ENCODE data around the gene ENOX1.
A peak's percentile ranks its signal among the peaks of the same experiment; 100 is the strongest.

The ENOX1 gene

DNA sequence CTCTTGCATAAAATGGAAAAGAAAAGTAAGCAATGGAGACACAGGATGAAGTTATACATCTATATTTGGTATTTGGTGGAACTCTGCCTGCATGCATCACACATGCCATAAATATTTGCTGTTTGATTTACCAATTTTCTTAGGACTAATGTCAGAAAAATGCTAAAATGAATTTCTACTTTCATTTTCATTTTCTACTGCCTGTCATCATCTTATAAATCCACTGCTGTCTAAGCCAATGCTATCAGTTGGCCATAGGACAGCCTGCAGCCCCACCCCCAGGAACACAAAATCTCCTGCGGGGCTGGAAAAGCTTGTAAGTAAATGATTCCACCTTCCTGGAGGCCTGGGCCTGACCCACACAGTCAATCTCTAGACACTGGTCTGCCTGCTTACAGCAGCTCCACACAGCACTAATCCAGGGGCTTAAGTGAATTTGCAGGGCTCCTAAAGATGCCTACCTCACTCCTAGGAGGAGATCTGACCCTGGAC, 122.0 kb downstream of the ENOX1 start:
- DNase-seq, result no peak

DNA sequence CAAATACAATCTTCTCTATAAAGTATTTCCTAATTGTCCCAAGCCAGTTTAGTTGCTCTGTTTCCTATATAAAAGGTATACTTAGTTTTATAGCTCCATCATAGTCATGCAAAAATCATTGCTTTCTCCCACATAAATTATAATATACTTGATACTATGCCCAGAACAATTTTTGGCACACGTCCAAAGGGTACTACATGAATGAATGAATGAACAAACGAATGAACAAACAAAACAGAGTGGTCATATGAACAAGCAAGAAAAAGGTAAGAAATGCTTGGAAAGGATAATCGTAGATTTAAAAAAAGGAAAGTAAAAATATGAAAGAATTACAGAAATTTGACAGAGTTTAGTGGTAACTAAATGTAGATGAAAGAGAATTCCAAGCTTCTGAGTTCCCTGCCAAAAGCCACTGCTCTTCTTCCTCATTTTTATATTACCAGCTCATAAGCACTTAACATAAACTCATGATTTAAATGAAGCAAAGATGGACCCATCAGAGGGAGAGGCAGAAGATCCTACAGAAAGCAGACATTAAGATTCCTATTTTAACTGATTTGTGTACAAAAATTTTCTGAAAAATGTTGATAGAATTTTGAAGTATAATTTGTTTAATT, 123.2 kb downstream of the ENOX1 start:
- no peak for DNase-seq

DNA sequence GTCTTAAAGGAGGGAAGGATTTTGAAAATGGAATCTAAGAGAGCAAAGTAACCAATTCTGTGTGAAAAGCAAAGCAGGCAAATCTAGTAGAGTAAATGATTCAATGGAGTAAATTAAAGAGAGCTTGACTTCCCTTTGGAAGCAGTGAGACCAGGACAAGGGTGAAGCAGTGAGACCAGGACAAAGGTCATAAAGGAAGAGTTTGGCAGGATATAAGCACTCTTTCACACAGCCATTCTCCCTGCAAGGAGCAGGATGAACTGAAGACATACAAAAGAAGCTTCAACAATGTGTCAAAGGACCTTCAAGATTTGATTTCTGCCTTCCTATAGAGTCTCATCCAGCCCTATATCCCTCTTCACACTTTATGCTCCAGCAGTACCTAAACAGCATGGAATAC, 123.8 kb downstream of the ENOX1 start:
- no peak for DNase-seq

- DNase-seq, result no peak
Observed at GRCh38 chr13:43661161-43661830, 125.5 kb downstream of the ENOX1 start.

DNA sequence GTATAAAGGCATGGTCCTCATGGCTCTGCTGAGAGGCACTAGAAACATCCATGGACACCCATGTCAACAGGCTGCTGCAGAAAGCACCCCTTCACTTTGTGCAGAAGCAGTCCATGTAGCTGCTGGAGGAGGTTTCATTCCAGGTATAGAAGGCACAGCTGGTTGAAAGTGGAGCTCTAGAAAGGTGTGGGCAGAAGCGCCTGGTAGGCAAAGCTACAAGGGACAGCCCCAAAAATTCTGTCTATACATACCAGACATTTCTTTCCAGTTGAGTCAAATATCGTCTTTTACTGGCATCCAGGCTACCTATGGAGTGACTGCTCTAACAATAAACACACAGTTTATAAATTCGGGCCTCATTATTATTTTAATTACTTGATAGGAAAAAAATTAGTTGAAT, 129.3 kb downstream of the ENOX1 start:
- no peak for DNase-seq

DNA sequence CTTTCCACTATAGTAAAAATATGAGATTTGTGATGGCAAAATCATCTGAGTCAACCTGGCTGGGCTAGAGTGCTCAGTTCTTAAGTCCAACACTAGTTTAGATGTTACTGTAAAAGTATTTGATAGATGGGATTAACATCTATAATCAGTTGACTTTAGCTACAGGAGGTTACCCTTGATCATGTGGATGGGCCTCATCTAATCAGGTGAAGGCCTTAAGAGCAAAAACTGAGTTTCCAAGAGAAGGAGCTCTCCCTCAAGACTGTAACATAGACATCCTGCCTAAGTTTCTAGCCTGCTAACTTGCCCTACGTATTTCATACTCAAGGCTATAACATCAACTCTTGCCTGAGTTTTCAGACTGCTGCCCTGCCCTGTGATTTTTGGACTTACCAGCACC, 132.8 kb downstream of the ENOX1 start:
- no peak for DNase-seq

GRCh38 chr13:43653395-43653794, 133.4 kb downstream of the ENOX1 start:
- DNase-seq, result no peak

- DNase-seq, result no peak
Observed at GRCh38 chr13:43652760-43653159, 134.0 kb downstream of the ENOX1 start.

DNA sequence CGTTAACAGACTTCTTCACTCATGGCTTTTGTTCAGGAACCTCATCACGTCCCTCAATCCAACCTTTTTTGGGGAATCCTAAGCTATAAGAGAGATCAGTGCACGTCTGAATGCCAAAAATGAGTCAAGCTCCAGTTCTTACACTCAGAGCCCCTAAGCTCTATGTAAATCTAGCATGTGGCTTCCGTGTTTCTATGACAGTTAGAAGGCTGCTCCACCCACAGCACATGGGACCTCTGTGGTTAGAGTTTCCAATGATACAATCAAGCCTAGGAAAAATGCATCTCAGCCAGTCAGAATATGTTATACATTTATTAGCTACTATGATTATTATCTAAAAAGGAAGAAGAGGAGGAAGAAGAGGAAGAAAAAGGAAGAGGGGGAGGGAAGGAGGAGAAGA, 135.9 kb downstream of the ENOX1 start:
- no peak for DNase-seq

DNA sequence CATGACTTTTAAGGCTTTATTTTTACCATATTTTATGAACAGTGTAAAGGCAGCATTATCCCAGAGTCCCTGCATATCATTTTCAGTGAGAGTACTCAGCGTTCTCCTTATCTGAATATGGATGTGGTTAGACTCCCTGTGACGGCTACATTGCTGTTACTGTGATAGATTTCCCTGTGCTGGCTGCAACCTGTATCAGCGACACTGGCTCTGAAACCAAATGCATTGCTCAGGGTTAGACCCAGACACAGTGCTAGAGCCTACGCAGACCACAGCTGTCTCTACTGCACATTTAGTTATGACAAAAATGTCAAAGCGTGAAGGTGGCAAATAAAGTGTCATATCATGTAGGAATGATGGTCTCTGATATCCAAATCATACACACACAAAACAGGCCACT, 138.0 kb downstream of the ENOX1 start:
- DNase-seq, result no peak

DNA sequence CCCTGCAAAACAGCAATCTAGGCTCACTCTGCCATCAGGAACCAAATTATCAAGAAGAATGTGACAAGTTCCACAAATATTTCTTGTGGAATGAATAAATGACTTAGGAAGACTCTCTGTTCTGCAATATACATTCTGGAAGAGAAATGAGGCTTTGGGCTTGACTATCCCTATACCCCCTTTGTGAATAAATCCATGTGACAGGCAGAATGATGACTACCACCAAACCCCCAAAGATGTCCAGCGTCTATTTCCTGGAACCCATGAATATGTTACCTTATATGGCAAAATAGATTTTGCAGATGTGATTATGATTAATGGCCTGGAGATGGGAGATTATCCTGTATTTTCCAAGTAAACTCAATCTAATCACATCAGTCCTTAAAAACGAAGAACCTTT, 139.3 kb downstream of the ENOX1 start:
- no peak for DNase-seq

DNA sequence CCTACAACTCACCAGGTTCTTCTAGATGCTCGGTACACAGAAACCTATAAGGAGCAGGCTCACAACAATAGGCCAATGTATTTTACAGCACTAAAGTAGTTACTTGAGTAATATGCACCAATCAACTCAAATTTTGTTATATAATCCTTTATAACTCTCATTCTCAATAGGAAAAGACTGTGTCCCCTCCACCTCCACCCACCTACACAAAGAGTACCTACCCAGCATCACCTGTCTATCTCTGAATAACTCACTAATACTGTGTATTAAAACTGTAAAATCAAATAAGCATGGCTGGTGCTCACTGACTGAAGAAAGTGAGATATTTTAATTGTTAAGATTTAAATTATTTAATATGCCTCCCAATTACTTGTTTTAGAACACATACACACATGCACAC, 146.3 kb downstream of the ENOX1 start:
- no peak for DNase-seq

GRCh38 chr13:43631106-43631505, 155.7 kb downstream of the ENOX1 start:
- DNase-seq, result no peak

GRCh38 chr13:43629691-43630480, 156.9 kb downstream of the ENOX1 start:
- no peak for DNase-seq

DNA sequence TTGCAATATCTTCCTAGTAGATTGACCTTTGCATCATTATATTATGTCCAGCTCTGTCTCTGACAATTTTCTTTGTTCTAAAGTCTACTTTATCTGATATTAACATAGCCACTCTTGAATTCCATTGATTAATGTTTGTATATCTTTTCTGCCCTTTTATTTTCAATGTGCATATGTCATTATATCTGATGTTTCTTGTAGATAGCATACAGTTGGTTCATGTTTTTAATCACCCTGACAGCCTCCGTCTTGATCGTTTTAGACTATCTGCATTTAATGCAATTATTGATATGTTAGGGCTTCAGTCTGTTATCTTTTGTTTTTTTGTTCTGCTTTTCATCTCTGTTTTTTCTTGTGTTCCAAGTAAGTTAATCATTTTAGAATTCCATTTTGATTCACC, 159.8 kb downstream of the ENOX1 start:
- DNase-seq, result no peak

- DNase-seq, result no peak
Observed at GRCh38 chr13:43614063-43614462, 172.7 kb downstream of the ENOX1 start.

DNA sequence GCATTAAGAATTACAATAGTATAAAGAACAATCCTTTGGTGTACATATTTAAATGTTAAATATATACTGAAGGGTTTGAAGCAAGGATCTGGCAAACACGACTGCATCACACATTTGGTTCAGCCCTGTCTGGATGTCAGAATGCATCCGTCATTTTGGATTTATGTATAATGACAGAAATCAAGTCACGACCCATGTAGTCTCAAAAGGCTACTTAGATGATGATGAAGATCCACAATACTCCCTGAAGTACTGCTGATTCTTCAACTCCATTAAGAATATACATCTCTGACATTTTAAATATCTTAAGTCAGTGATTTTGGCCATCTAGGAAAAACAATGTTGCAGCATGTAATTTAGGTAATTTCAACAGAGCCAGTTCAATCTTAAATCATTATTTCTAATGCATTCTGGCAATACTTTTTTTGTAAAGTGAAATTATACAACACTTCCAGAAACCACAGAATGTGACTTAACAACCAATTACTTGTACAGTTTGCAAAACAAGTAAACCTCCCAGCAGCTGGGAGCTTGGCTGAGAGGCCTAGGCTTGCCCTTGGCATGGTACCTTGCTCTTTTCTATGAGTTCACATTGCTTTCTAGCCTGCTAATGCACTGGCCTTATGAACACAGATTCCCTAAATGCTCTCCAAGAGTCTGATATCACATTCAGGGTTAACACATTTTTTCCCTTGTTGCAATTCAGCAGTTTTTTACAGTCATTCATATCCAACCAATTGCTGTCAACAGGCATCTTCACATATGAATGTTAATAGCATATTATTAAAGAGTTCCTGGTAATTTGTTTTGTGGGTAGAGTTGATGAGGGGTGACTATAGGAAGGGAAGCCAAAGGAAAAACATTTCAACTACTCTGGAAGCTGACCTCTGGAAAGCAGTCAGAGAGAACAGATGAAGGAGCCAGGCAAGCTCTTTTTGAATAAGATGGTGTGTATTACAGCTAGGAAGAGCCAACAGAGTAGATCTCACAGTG, 175.2 kb downstream of the ENOX1 start:
- peak; percentile 18 for DNase-seq

DNA sequence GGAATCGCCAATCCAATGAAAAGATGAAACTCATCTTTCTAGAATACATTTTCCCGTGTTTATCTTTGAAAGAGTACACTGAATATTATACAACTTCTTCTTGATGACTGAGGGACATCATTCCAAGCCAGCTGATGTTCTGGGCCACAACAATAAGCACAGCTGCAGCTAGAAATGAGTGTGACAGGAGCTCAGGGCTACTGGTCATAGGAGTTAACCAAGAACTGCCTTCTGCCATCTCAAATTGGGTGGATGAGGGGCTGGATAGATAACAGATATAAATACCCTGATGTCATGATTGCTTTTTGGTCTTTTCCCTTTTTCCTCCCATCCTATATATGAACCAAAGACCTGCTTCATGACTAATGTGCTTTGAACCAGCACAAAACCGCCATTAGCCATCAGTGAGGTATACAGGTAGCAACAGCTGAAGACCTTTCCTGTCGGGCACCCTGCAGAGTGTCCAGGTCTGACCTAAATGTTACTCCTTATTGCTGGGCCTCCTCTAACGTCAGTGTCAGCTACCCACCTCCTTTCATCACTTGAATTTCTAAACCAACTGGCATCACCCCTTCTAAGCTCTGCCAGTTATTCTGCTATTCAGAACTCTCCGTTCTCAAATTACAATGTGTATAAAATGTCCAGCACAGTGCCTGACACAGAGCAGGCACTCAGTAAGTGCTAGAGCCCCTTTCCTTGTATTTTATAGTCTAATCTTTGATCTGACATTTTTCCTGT, 178.2 kb downstream of the ENOX1 start:
- DNase-seq, result no peak

- no peak for DNase-seq
Observed at GRCh38 chr13:43597599-43597945, 189.2 kb downstream of the ENOX1 start.

GRCh38 chr13:43596924-43597598, 189.7 kb downstream of the ENOX1 start:
- DNase-seq, result no peak

- no peak for DNase-seq
Observed at GRCh38 chr13:43596006-43596405, 190.8 kb downstream of the ENOX1 start.

GRCh38 chr13:43587376-43587775, 199.4 kb downstream of the ENOX1 start:
- DNase-seq, result no peak

Data from retina (tissue), 1 donor.